ENCODE data around the gene CILP.

Gene CILP

DNA sequence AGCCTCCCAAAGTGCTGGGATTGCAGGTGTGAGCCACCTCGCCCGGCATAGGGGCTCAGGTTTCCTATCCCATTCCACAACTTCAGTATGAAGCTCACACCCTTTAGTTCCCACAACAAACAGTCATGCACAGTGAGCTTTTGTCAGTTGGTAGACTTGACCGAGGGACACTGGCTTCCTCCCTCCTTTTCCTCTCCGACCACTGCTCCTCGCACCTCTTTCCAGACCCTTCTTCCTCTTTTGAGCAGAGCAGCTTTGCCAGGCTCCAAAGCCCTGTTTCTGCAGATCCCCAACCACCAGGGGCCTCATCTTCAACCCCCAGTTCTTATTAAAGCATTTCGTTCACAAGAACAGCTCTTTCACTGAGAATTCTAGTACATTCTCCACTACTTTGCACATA, 12.7 kb upstream of the CILP start:
- DNase-seq: no peak

DNA sequence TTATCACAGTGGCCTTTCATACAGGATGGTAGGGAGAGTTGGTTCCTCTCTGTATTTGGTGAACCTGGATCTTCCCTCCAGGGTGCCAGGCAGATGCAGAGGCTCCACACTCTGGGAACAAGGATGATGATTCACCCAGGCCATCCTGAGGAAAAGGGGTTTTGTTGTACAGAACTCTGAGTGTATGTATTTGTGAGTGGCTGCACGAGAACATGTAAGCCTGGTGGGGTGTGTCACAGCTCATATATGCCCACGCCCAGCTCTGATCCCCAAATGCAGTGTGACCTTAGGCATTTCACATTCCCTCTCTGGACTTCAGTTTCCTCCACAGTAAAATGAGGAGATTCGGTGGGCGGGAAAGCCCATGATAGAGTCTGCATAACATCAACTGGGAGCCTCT, 11.6 kb upstream of the CILP start:
- DNase-seq: no peak

DNA sequence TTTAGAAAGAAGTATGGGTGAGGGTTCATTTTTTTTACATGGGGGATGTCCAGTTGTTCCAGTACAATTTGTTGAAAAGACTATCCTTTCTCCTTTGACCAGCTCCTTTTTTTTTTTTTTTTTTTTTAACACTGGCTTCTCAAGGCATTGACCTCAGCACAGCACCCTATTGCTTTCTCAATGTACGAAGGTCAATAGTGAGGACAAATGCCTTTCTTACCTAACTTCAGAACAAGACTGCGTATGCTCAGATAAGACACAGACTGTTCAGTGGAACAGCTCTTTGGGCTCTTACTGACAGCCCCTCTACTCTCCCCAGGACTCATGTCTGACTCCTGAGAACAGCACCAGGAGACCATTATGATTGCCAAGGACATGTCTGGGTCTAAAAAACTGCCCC, 10.4 kb upstream of the CILP start:
- DNase-seq: no peak

DNA sequence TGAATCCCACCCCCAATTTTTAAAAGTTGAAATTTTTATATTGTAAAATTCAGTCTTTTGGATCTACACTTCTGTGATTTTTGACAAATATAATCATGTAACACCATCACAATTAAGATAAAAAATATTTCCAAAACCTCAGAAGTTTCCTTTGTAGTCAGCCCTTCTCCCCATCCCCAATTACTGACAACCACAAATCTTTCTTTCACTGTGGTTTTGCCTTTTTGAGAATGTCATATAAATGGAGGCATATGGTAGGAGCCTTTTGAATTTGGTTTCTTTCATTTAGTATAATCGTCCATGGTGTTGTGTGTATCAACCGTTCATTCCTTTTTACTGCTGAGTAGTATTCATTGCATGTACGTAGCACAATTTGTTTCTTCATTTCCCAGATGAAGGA, 7.9 kb upstream of the CILP start:
- DNase-seq: no peak

DNA sequence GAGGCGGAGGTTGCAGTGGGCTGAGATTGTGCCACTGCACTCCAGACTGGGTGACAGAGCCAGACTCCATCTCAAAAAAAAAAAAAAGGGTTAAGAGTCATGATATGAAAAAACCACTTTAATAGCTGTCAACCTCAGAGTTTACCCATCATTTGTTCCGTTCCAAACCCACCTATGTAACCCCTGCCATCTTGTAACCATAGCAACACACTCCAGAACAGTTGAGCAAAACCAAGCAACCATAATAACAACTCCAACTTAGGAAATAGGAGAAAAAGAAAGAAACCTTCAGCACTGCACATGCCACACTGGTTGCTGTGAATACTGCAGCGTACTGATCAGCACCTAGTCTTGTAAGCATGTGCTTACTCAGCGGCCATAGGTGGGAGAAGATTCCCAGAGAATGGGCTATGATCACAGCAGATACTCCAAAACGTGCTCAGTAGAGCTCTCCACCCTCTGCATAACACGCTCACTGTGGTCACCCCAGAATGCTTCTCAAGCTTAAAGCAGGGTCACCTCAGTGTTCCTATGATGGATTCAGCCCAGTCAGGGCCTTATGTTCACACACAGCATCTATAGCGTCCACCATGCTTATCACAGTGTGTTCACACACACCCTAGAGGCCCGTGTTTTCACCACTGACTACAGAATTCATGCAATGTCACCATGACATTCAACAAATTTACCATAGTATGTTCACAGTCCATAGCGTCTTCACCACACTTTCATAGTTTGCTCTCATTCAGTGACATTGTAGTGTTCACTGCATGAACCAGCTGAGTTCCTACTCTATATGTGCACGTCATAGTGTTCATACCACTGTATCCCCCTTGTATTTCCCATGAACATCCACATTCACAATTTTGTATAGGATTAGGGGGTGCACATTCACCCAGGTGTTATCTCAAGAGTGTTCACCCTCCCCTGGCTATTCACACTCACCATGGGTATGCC, 6.5 kb upstream of the CILP start:
- DNase-seq: no peak

DNA sequence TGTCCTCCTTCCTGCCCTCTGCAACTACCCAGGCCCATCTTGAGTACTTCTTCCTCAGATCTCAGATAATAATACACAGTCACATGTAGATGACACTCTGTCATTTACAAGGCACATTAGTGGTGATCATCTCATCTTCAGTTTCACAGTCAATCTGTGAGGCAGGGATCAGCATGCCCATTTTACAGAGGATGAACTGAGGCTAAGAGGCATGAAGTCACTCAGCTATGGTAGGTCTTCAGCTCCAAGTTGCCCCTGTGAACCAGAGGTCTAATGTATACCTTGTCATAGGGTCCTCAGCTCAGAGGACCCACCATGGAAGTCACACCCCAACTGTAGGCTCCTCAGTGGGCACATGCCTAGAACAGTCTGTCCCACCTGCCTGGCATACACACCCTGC, 4.2 kb upstream of the CILP start:
- DNase-seq: no peak

DNA sequence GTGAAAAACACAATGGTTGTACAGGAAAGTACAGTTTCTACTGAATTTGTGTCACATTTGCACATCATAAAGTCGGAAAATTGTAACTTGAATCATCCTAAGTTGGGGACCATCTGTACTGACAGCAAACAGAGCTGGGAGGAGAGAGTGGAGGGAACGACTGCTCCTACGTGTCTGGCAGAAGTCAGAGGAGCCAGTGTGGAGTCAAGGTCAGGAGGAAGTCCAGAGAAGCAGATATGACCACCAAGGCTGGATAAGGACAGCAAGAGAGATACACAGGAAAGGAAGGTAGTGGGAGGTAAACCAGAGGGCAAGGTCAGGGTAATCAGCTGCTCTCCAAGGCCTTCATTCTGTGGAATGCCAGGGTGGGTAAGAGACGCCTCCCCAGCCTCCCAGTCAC, 2.7 kb upstream of the CILP start:
- DNase-seq: no peak

DNA sequence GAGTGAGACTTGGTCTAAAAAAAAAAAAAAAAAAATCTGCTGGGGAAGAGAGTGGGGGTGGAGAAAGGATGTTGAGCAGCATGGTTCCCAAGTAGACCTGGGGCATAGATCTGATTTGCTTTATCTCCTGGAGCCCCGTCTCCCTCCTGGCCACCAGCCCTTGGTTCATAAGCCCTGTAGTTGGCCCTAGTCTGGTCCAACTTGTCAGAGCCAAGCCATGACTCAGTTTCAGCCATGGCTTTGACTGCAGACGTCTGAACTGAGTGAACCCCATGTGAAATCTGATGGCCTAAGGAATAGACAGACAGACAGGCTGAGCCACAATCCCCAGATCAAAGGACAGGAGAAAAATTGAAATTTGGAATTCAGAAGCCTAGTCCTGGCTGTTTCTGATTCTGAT, 2.0 kb upstream of the CILP start:
- DNase-seq: no peak

DNA sequence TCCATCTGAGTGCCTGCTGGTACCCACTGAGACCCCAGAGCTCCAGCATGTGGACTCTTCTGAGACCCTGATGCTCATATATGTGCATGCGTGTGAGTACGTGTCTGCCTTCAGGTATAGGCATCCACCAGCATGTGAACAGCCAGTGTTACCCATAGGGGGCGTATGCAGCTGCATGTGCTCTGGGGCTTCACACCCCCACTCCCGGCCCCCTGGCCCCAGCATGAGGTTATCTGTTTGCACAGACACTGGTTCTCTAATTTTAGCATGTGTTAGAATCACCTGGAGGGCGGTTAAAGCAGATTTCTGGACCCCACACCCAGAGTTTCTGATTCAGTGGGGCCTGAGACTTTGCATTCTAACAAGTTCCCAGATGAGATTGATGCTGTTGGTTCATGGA, 824 bp upstream of the CILP start:
- no peak for DNase-seq

DNA sequence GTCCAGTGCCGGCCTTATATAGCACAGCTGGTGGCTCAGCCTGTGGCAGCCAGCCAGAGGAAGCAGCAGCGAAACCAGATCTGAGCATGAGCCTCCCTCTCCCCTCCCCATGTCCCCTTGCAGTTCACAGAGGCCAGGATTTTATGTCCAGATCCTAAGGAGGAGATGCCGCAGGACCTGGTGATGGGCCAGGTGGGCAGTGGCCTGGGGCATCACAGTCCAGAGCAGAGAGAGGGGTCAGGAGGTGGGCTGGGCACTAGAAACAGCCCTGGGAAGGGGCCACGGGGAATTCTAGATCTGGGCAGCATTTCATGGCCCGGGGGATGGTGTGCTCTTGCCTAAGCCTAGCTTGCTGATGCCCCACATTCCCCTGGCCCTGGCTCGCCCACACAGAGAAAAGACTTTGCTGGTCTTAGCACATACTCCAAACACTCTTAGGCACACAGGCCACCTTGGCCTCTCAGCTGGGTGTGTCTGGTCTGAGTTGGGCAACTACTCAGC, 259 bp upstream of the CILP start:
- no peak for DNase-seq

DNA sequence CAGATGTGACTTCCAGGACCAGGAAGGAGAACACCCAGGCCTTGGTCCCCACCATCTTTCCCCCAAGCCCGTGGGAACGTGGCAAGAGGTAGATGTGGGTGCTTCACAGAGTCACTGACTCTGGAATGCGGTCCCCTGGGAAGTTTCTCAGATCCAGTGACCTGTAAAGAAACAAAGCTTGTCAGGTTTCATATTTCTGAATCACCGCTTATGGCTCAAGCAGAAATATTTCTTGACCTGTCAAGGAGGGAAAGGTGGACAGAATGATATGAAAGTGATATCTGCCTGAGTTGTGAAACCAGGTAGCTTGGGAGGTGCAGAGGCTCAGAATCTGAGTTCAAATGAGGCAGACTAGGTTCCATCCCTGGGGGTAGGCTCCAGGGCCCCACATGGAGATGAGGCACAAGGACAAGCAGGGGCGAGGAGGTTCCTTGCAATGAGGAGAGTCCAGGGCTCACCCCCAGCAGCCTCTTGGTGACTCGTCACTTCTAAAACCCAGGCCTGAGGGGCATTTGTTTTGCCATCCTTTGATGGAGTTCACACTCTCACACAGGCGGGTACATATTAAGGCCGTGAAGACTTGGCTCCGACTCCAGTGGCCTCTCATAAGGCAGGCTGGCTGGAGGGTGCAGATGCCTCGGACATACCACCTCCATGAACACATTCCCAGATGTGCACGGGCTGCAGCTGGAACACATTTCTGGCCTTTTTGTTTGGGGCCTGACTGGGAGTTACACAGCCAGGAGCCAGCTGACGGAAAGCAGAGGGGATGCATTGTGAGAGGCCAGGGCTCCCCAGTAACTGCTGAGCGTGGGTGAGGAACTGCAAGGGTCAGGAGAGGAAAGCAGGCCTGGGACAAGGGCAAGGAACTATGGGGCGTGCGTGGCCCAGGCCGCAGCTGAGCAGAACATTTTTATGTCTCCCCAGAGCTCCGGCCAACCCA, 1.3 kb downstream of the CILP start:
- DNase-seq: no peak

DNA sequence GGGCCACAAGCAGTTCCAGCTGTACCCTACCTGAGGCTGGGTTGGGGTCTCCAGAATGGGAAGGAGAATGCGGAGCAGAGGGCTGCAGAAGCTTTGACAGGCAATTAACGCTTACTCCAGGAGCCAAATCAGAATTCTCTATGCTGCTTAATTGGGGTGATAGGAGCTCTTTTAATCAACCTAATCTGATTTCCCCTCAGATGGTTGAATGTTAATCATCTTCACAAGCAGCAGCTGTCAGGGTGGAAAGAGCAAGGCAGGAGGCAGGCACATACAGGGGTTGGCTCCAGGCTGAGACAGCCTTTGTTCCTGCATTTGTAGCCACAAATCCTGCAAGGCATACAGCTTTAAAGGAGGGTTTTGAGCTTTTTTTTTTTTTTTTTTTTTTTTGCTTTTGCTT, 2.6 kb downstream of the CILP start:
- DNase-seq: no peak

DNA sequence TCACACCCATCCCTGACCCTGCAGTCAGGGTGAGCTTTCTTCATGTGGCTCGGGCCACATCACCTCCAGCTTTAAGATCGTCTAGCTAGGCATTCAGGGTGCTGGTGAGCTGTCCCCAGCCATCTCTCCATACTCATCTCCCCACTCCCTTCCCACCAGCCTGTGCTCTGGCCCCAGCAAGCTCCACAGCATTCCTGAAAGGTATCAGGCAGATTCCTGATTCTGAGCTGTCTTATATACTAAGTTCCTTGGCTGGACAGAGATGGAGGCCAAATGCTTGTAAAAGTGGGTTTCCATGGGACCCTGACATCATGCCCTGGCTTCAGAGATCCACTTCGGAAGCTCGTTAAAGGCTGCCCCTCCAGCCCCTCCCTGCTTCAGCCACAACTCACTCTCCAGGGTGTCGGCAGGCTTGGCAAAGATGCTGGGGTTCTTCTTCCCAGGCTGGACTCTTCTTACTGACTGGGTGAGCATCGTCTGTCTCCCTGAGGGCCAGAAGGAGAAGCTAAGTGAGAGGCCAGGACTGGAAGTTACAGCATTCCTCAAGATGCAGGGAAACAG, 3.9 kb downstream of the CILP start:
- no peak for DNase-seq

DNA sequence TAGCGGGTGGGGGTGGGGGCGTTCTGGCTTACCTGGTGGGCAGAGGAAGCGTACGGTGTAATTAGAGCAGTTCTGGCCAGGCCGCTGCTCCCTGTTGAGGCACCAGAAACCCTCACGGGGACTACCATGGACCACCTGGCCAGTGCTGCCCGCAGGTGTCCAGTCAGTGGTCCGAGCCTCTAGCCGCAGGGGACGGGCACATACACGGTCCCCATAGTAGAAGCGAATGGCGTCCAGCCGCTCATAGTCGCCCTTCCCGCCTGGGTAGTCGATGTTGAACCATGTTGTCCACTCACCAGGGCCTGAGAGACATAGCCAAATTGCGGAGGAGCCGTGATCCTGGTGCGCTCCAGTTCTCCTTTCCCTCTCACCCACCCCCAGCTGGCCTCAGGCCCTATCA, 4.5 kb downstream of the CILP start:
- DNase-seq: no peak

DNA sequence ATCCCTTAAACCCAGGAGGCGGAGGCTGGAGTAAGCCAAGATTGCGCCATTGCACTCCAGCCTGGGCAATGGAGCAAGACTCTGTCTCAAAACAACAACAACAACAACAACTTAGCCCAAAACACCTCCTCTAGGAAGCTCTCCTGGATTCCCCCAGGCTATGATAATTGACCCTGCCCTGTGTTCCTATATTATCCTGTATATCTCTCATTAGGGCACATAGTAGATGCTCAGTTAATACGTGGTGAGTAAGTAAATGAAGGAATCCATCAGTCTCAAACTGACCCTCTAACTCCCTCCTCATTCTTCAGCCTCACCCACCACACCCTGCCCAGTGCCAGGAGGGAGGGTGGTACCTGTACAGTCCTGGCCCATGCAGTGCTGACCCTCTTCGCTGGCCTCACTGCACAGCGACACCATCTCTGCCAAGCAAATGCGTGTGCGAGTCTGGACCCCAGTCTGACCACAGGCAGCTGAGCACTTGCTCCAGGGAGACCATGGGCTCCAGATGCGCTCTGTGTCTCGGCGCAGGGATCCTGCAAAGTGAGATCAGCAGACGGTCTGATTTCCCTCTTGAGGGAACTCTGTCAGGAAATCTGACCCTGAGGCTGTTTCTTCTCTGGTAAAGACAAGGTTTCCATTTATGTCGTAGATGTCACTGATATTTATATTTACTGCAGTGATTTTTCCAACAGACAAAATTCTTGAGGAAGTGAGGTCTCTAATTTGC, 6.2 kb downstream of the CILP start:
- DNase-seq: no peak

DNA sequence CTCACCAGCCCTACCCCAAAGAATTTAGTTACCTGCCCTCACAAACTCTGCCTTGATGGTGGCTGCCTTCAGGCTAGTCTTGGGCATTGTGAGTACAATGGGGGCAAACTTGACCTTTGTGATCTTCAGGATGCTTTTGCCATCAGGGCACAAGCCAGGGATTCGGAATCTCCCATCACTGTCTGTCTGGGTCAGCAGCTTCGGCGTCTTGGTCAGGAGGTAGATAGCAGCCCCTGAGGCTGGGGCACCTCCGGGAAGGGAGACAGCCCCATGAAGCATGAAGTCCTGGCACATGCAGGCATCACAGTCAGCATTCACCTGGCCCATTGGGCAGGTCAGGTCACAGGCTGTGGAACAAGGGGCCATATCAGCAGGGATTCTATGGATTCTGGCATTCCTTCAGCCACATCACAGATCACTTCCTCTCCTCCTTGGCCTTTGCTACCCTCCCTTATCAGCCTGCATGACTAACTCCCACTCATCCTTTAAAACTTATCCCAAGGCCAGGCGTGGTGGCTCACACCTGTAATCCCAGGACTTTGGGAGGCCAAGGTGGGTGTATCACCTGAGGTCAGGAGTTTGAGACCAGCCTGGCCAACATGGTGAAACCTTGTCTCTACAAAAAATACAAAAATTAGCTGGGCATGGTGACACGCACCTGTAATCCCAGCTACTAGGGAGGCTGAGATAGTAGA, 6.9 kb downstream of the CILP start:
- no peak for DNase-seq

DNA sequence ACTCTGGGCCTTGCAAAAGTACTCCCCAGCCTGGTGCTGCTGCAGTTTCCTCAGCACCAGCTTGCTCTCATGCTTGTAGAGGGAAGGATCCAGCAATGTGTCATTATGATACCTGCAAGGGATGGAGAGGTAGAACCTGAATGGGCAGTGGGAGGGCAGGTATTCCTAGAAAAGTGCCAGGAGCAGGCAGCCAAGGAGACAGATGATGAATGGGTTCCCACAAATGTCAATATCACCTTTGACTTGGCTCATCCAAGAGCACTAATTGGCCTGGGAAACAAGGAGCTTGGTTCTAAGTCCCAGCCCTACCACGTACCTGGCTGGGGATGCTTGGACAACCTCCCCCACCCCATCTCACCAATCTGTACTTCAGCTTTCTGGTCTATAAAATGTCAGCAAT, 9.4 kb downstream of the CILP start:
- no peak for DNase-seq

DNA sequence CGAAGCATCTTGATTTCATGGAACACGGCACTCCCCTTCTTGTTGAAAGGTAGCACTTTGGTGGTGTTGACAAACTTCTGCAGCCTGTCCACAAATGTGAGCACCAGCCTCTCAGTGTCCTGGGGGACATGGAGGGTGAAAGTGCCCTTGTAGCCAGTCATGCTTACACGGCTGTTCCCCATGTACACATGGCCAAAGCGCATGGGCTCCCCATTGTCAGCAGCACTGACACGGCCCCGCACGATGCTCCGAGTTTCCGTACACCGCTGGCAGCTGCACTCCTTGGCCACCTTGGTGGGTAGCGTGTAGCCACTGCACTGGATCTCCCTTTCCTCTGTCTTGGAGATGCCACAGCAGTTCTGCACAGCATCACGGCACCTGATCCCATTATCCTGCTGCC, 12.7 kb downstream of the CILP start:
- DNase-seq: no peak

DNA sequence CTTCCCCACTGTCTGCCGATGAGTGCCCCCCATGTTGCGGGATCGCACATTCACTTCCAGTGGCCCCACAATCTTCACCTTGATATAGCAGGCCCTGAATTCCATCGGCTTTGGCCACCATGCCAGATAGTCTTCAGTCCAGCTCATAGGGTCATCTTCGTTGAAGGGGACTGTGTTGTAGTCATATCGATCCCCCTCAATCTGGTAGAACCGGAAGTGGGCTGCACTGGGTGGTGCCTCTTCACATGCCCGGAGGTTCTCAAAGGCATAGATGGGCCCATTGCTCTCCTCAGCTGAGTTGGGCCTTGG, 14.0 kb downstream of the CILP start:
- no peak for DNase-seq

DNA sequence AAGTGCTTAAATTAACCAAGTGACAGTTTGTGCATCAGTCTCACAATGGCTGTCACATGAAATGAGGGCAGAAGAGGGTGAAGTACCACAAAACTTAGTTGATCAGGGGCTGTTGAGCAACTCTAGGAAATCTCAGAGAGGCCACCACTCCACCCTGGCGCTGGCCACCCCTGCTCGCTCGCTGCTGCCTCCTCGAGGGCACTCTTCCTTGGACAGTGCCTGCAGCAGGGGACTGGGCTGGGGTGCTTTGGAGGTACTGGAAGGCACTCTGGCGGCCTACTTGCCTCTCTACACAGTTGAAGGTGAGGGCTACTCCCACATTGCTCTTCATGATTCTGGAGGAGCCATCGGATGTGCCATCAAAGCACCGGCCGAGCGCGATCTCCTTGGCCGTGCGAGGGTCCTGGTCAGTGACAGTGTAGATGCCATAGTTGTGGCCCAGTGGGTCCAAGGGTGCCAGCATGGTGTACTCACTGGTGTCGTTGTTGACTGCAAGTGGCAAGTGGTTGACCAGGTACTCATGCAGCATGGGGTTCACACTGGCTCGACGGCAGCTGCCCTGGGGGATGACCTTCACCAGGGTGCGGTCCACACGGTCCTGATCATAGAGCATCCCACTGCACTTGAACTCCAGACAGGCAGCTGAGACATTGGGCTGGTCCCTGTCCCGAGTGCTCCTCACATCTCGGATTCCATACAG, 14.5 kb downstream of the CILP start:
- DNase-seq: no peak

DNA sequence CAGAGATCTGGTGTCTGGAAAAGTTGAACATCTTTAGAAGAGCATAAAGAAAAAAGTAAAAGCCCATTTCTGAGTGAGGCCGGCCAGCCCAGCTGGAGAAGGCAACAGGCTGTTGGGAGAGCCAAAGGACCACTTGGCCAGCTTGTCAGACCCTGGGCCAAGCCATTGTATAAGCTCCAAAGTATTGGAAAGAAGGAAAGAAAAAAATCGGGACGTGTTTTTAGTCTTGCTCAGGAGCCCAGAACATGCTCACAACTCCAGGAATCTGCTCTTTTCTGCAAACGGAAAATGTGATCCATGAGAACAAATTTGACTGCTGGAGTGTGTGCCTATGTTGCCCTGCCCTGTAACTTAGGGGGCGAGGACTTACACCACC, 15.7 kb downstream of the CILP start:
- no peak for DNase-seq
